ENCODE results near the gene GRIA4.

Gene GRIA4

GRCh38 chr11:105582497-105582896, 27.4 kb upstream of the GRIA4 start:
- no peaks in the 10 kb centered on the region for H3K9me3 ChIP-seq (ENCODE audit: severe bottlenecking)
- no peak overlapping the region for H3K27ac ChIP-seq
- no peaks in the 10 kb centered on the region for H3K27me3 ChIP-seq (ENCODE audit: insufficient read depth, low read depth, severe bottlenecking)
- no peak for TF ChIP-seq CTCF (IDR thresholded peaks at IDR 0.05; ENCODE audit: low read depth, low read length)
- no peak overlapping the region for H3K4me3 ChIP-seq (ENCODE audit: low read depth, low read length)
- no peaks in the 10 kb centered on the region for H3K36me3 ChIP-seq
- DNase-seq = no peak

GRCh38 chr11:105588001-105588400, 21.9 kb upstream of the GRIA4 start:
- no peak for TF ChIP-seq CTCF (IDR thresholded peaks at IDR 0.05; ENCODE audit: low read depth, low read length)
- DNase-seq = no peak
- H3K4me3 ChIP-seq (ENCODE audit: low read depth, low read length) = no peak overlapping the region
- H3K27ac ChIP-seq = no peak overlapping the region
- no peaks in the 10 kb centered on the region for H3K36me3 ChIP-seq
- no peaks in the 10 kb centered on the region for H3K27me3 ChIP-seq (ENCODE audit: insufficient read depth, low read depth, severe bottlenecking)
- H3K9me3 ChIP-seq (ENCODE audit: severe bottlenecking) = no peaks in the 10 kb centered on the region

- Histone ChIP-seq H3K4me3 (ENCODE audit: low read depth, low read length) (no peak overlapping the region), H3K9me3 (ENCODE audit: severe bottlenecking) (no peaks in the 10 kb centered on the region), H3K27me3 (ENCODE audit: insufficient read depth, low read depth, severe bottlenecking) (no peaks in the 10 kb centered on the region), H3K27ac (no peak overlapping the region), H3K36me3 (no peaks in the 10 kb centered on the region)
- no peak for DNase-seq
- TF ChIP-seq CTCF (IDR thresholded peaks at IDR 0.05; ENCODE audit: low read depth, low read length) = no peak
These were observed 20.5 kb upstream of the GRIA4 start for GRCh38 chr11:105589346-105589745.

- H3K4me3 ChIP-seq (ENCODE audit: low read depth, low read length) = no peak overlapping the region
- no peaks in the 10 kb centered on the region for H3K27me3 ChIP-seq (ENCODE audit: insufficient read depth, low read depth, severe bottlenecking)
- TF ChIP-seq CTCF (IDR thresholded peaks at IDR 0.05; ENCODE audit: low read depth, low read length) = no peak
- H3K9me3 ChIP-seq (ENCODE audit: severe bottlenecking) = no peaks in the 10 kb centered on the region
- DNase-seq = no peak
- no peak overlapping the region for H3K27ac ChIP-seq
- H3K36me3 ChIP-seq = no peaks in the 10 kb centered on the region
These were observed 17.8 kb upstream of the GRIA4 start for GRCh38 chr11:105592035-105592434.

- TF ChIP-seq CTCF (IDR thresholded peaks at IDR 0.05; ENCODE audit: low read depth, low read length) = no peak
- H3K27me3 ChIP-seq (ENCODE audit: insufficient read depth, low read depth, severe bottlenecking) = no peaks in the 10 kb centered on the region
- H3K27ac ChIP-seq = no peak overlapping the region
- H3K36me3 ChIP-seq = no peaks in the 10 kb centered on the region
- H3K9me3 ChIP-seq (ENCODE audit: severe bottlenecking) = no peaks in the 10 kb centered on the region
- DNase-seq = no peak
- H3K4me3 ChIP-seq (ENCODE audit: low read depth, low read length) = no peak overlapping the region
These were observed 11.5 kb upstream of the GRIA4 start for GRCh38 chr11:105598371-105598770.

GRCh38 chr11:105603156-105603555, 6.7 kb upstream of the GRIA4 start:
- no peak for TF ChIP-seq CTCF (IDR thresholded peaks at IDR 0.05; ENCODE audit: low read depth, low read length)

More at GRCh38 chr11:105603156-105603555, 6.7 kb upstream of the GRIA4 start:
- H3K27me3 ChIP-seq (ENCODE audit: insufficient read depth, low read depth, severe bottlenecking) = no peaks in the 10 kb centered on the region
- no peak overlapping the region for H3K4me3 ChIP-seq (ENCODE audit: low read depth, low read length)
- no peak overlapping the region for H3K27ac ChIP-seq
- H3K36me3 ChIP-seq = no peaks in the 10 kb centered on the region
- DNase-seq = no peak
- no peaks in the 10 kb centered on the region for H3K9me3 ChIP-seq (ENCODE audit: severe bottlenecking)
